T-helper 22 cell (primary cell): ENCODE measurements around the gene CAPNS1.
"Not testable (repeated sequence)": the region's sequence is repeated elsewhere in the genome, so short reads cannot be mapped to it uniquely, and the experiment has no call there.

Experiments used
- DNase-seq: peaks from one replicate; pipeline ENCODE4 v3.0.0-alpha.2; 2020; ENCODE audit warnings: low read depth

The CAPNS1 gene

GRCh38 chr19:36114721-36115452 is 25.0 kb upstream of the CAPNS1 start, which contains the start of gene POLR2I:
TSS of gene POLR2I (minus strand) at chr19:36114875. CDS start at chr19:36114856, 19 bp downstream.
- peak; percentile 100 for DNase-seq

GRCh38 chr19:36115453-36116343 is 24.2 kb upstream of the CAPNS1 start, which contains the start of gene TBCB:
TSS of gene TBCB (plus strand) at chr19:36115468. CDS start at chr19:36115561, 93 bp downstream.
- DNase-seq = peak; percentile 84

GRCh38 chr19:36116344-36116637 is 23.6 kb upstream of the CAPNS1 start:
- DNase-seq = no peak

DNA sequence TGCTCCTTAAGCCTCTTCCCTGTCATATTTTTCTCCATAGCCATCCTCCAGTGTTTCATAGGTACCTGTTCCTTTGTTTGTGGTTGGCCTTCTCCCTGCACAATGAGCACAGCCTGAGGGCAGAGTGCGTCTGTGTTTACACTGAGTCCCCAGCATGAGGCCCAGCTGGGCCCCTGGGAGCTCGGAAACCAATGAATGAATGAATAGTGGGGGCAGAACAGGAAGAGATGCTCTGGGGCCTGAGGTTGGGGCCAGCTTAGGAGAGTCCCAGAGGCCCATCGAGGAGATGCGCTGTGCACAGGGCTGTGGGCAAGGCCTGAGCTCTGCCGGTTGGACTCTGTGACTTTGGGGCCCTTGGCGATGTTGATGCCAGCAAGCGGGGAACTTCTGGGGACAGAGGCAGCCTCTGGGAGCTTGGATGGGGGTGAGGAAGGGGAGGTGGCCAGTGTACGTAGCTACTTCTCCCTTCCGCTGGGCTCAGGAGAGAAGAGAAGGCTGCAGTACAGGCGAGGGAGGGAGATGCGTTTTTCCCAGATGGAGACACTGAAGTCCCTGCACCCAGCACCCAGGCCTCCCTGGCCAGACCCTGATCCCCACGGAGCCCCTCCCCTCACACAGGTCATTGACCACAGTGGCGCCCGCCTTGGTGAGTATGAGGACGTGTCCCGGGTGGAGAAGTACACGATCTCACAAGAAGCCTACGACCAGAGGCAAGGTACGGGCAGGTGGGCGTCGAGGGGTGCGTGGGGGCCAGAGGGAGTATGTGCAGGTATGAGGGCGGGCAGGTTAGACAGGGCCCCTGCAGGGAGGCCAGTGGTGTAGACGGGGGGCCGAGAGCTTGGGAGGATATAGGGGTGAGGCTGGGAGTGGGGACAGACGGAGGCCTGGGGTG is 19.5 kb upstream of the CAPNS1 start:
- no peak for DNase-seq

DNA sequence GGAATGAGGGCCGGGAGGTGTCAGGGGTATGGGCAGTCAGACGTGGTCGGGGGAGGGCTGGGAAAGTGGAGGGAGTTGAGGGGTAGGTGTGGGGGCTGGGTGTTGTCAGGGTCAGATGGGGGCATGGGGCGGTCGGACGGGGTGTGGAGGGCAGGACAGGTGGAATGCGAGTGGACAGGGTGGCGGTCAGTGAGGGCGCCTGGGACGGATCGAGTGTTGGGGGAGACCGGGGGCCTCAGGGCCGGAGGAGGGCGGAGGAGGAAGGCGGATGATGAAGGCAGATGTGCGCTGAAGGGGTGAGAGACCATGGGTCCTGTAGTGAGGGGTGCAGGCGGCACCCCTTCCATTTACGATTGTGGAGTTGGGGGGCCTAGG is 18.9 kb upstream of the CAPNS1 start:
- DNase-seq = no peak

GRCh38 chr19:36121486-36122124 is 18.3 kb upstream of the CAPNS1 start:
- no peak for DNase-seq

GRCh38 chr19:36125557-36125956 is 14.3 kb upstream of the CAPNS1 start:
- no peak for DNase-seq

DNA sequence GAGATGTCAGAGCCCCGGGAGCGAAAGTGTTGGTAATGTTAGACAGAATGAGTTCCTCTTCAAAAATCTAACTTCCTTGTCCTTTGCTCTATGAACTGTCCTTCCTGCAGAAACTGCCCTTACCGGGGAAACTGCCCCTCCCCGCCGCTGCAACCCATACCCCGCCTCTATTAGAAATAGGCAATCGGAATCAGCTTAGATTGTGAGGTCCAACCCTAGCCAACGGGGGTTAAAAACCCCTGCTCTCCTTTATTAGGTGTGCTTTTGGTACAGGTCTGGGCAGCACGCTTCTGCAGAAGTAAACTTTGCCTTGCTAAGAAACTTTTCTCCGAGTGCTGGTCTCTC is 11.5 kb upstream of the CAPNS1 start:
- no peak for DNase-seq

DNA sequence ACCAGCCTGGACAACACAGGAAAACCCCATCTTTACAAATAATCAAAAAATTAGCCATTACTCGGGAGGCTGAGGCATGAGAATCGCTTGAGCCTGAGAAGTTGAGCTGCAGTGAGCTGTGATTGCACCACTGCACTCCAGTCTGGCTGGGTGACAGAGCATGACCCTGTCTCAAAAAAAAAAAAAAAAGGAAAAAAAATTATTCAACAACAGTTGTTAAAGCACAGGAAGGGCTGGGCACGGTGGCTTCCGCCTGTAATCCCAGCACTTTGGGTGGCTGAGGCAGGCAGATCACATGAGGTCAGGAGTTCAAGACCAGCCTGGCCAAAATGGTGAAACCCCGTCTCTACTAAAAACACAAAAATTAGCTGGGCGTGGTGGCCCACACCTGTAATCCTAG is 8.6 kb upstream of the CAPNS1 start:
- not testable (repeated sequence) for DNase-seq

DNA sequence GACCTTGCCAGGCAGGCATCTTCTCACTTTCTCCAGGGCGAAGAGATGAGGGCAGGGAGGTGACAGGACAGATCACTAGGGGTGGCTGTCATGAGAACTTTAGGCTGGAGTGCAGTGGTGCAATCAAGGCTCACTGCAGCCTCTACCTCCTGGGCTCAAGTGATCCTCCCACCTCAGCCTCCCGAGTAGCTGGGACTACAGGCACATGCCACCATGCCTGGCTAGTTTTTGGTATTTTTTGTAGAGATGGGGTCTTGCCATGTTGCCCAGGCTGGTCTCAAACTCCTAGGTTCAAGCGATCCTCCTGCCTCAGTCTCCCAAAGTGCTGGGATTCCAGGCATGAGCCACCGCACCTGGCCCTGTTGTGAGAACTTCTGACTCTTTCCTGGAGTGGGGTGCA is 5.0 kb upstream of the CAPNS1 start:
- not testable (repeated sequence) for DNase-seq

- no peak for DNase-seq
These were observed 2.7 kb upstream of the CAPNS1 start for GRCh38 chr19:36136964-36137686.

DNA sequence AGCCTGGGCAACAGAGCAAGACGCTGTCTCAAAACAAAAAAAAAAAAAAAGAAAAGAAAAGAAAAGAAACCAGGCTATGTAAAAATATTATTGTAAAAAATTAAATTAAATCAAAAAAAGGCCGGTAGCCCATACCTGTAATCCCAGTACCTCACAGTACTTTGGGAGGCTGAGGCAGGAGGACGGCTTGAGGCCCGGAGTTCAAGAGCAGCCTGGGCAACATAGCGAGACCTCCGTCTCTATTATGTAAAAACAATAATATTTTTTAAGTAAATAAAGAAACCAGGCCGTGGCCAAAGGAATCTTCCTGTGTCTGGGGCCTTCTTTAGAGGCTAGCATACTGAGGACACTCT is 770 bp upstream of the CAPNS1 start:
- no peak for DNase-seq

DNA sequence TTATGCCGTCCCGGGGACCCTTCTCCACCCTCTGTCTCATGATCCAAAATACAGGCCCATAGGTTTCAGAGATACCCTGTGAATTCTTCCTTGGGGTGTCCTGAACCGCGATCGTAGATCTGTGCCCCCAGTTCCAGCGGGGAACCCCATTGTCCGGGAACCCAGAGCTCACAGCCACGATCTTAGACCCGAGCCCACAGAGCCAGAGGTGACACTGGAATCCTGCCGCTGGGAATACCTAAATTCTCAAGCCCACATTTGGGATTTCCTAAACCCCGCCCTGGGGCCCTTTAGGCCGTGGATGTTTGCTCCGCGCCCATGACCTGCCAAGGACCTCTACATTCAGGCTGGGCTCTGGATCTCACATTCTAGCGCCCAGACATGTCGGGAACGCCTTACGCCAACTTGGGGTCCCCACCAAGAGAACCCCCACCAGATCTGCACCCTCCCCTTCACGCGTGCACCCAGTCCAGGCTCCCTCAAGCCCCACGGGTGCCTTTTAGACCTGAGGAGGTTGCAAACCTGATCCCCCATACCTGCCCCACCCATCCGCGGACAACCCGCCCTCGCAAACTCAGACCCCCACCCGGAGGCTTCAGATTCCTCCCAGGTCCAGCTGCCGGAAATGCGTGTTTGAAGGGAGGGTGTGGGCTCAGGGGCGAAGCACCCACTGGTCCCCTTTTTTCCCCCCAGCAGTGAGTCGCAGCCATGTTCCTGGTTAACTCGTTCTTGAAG is 605 bp downstream of the CAPNS1 start:
- no peak for DNase-seq

- peak; percentile 77 for DNase-seq
These were observed 1.4 kb downstream of the CAPNS1 start for GRCh38 chr19:36141039-36141927.

DNA sequence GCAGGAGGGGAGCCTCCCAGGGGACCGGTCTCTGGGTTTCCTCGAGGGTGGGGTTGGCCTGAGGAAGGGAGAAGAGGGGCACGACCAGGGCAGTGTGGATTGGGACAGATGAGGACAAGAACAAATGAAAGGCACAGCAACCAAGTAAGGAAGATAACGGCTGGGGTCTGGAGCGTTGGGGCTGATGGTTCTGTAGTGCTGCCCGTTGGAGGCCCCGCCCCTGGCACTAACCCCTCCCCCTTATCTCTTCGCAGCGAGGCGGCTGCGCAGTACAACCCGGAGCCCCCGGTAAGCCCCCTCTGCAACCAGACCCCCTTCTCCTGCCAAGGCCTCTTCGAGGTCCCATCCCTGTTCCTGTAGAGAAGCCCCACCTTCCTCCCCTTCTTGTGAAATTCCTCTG is 2.2 kb downstream of the CAPNS1 start:
- no peak for DNase-seq

- DNase-seq = no peak
These were observed 2.6 kb downstream of the CAPNS1 start for GRCh38 chr19:36142496-36142895.

DNA sequence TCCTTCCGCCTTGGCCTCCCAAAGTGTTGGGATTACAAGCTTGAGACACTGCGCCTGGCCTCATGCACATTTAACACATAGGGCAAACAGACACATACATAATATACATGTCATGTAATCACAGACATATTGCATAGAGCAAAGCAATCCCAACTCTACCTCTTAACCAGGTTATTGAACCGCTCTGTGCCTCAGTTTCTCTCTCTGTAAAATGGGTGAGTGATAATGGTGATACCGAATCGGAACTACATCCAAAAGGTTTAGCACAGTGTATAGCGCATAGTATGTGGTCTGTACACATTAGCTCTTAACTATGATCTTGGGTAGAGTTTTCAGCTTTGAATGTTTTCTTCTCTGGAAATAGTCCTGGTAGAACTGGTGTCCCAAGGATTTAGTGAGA is 4.8 kb downstream of the CAPNS1 start:
- DNase-seq = no peak

GRCh38 chr19:36149673-36150406 is 10.0 kb downstream of the CAPNS1 start:
- DNase-seq = no peak

GRCh38 chr19:36150586-36150985 is 10.7 kb downstream of the CAPNS1 start:
- DNase-seq = no peak
